NCI-H748 (cell line): Measurements from ENCODE around the gene SH3BGRL3.
A peak's percentile ranks its signal among the peaks of the same experiment; 100 is the strongest.
"Not testable (repeated sequence)": the region's sequence is repeated elsewhere in the genome, so short reads cannot be mapped to it uniquely, and the experiment has no call there.

Source experiments
- DNase-seq: peaks from one replicate; lab custom pipeline; 2025; ENCODE audit not compliant: unreplicated experiment; lab: John Stamatoyannopoulos, UW

The SH3BGRL3 gene

DNA sequence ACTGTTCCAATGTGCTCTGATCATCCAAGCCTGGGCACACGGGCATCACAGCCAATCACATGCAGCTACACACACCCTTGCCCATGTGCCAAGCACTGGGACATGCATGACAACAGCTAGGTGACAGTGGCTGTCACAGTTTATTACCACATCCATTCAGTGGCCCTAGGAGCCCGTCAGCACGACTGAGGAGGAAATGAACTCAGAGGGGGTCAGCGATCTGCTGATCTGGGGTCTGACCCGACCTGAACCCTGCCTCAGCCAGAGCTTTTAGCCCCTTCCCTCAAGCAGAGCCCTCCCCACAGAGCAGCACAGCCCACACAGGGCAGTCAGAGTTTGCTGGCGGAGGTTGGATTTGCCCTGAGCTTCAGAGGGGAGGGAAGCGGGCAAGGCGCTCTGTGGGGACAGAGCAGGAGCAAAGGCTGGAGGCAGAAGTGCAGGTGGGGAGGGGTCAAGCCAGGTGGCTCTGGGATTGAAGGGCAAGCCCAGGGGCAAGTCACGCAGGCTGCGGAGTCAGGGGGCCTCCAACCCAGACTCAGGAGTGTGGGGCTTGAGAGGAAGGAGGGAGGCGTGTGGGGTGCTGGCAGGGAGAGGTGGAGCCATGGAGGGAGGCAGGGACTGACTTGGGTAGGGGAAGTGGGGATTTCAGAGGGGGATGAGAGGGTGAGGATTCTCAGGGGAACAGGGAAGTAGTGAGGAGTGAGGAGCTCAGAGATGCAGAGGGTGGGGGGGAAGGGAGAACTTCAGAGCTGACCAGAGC, 10.4 kb downstream of the SH3BGRL3 start:
- no peak for DNase-seq

GRCh38 chr1:26290882-26291261, 11.0 kb downstream of the SH3BGRL3 start:
- no peak for DNase-seq

- no peak for DNase-seq
Observed at GRCh38 chr1:26291433-26291832, 11.5 kb downstream of the SH3BGRL3 start.

GRCh38 chr1:26291939-26292338, 12.1 kb downstream of the SH3BGRL3 start:
- DNase-seq, result no peak

- DNase-seq, result not testable (repeated sequence)
Observed at GRCh38 chr1:26292735-26293134, 12.8 kb downstream of the SH3BGRL3 start.

GRCh38 chr1:26293911-26294463, 14.1 kb downstream of the SH3BGRL3 start:
- DNase-seq, result no peak

DNA sequence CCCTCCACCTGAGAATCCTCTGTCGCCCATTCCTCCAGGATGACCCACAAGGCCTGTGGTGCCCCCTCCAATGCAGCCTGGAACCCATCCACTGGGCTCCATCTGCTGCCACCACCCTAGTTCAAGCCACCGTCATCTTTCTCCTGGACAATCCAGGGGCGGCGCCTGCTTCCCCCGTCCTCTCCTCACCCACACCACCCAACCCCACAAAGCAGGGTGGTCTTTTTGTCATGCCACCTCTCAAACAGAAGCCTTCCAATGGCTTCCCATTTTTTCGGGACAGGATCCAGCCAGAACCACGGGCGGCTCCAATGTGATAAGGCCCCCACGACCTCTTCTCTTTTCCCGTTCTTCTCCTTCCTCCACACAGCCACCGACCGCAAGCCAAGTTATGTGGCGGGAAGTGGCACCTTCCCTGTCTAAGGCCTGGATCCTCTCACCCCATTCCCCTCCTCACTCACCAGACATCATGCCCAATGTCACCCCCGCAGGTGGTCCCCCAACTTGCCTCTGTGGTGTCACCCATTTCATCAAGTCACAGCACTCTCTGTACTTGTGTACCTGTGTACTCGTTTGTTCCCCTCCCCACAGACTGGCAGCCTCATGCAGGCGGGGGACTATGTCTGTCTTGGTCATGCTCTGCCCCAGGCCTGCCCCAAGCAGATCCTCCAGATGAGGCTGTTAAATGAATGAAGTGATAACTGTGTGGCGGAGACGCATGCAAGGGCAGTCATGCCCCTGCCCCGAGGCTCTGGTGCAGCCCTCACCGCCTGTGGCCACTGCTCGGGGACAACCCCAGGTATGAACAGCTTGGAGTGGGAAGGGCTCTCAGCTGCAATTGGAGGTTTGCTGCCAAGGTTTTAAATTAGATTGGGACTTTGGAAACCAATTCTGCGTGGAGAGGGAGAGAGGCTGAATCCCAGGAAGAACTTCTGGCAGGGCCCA, 15.6 kb downstream of the SH3BGRL3 start:
- no peak for DNase-seq

GRCh38 chr1:26296340-26297056, 16.6 kb downstream of the SH3BGRL3 start:
- DNase-seq, result no peak

- no peak for DNase-seq
Observed at GRCh38 chr1:26297057-26297790, 17.3 kb downstream of the SH3BGRL3 start.

GRCh38 chr1:26297791-26298124, 17.9 kb downstream of the SH3BGRL3 start:
- DNase-seq, result no peak

GRCh38 chr1:26300578-26301275, 20.8 kb downstream of the SH3BGRL3 start:
- DNase-seq, result no peak

DNA sequence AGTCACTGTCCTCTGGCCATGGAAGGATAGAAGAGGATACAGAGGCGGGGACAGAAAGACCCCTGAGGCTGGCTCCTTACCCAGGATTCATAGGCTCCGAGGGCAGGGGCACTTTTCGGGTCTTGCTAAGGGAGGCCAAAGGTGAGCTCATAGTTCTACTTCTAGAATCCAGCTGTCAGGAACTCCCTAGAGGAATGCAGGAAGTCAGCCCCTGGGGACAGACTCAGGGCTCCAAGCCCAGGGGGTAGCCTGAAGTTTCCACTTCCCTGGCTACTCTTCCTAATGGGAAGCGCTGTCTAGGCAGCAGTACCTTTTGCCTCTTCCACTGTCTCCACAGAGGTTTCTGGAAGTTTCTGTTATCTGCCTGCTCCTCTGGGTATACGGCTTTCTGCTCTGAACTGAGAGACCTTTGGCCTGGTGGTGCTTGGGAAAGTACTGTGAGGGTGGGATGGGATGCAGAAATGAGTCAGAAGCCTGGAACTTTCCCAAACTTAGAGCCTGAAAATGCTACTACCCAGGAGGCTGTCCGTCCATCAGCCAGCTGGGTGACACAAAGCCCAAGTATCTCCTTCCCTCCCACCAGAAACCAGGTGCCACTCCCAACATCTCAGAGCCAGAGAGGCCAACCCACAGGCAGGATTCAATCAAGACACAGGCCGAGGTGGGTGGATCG, 23.0 kb downstream of the SH3BGRL3 start:
- no peak for DNase-seq

- no peak for DNase-seq
Observed at GRCh38 chr1:26305667-26306289, 25.9 kb downstream of the SH3BGRL3 start.

DNA sequence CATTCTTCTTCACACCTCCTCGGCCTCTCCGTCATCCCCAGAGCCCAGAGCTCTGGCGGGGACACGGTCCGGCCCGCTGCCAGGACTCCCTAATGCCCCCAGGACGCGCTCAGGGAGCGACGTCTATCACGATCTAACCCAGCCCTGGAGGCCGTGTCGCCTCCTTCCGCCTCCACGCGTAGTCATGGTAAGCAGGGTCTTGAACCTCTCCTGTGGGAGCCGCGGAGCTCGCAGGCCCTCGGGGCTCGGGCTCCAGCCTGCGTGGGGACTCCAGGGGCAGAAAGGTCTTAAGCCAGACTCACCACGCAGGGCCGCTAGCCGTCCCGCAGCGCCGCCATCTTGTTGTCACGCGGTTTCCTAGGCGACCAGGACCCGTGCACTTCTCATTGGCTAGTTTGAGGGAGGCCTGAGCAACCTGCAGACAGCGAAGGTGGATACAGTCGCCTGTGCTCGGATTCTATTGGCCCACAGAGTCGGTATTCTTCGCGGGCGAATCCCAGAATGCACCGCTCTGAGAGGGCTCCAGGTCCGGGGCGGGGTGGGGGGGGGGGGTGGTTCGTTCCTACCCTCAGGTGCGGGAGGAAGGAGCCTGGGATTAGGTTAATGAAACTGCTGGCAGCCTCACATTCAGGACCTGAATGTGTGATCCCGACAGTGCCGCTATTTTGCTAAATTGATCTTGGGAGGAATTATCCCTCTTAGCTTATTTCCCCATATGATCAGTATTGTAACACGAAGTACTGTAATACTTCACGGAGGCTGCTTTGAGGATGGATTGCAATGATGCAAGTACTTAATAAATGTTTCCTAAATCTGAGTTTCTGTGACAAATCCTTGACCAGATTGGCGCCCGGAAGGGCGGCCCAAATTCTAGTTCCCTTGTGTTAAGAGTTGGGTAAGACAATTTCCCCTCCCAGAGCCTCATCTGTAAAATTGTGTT, 26.7 kb downstream of the SH3BGRL3 start, which contains the start of gene UBXN11:
Gene UBXN11, minus strand, starts transcription at position 347 of the 940 bp plus-strand sequence. CDS start 3,753 bp downstream, outside the sequence.
- peak; percentile 96 for DNase-seq

DNA sequence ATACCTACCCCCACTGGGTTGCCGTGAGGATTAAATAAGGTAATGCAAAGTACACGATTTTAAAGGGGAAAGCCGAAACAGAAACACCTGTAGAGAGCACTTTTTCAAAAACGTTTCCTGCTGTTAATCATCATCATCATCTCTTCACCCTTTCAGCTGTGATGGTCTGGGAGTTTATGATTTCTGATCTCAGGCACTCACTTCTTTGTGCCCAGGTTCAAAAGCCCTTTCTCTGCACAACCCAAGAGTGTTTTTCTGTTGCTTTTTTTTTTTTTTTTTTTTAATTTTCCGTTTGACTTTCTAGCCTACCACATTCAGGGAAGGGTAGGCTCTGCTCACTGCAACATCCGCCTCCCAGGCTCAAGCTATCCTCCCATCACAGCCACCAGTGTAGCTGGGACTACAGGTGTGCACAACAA, 27.5 kb downstream of the SH3BGRL3 start:
- DNase-seq, result no peak

DNA sequence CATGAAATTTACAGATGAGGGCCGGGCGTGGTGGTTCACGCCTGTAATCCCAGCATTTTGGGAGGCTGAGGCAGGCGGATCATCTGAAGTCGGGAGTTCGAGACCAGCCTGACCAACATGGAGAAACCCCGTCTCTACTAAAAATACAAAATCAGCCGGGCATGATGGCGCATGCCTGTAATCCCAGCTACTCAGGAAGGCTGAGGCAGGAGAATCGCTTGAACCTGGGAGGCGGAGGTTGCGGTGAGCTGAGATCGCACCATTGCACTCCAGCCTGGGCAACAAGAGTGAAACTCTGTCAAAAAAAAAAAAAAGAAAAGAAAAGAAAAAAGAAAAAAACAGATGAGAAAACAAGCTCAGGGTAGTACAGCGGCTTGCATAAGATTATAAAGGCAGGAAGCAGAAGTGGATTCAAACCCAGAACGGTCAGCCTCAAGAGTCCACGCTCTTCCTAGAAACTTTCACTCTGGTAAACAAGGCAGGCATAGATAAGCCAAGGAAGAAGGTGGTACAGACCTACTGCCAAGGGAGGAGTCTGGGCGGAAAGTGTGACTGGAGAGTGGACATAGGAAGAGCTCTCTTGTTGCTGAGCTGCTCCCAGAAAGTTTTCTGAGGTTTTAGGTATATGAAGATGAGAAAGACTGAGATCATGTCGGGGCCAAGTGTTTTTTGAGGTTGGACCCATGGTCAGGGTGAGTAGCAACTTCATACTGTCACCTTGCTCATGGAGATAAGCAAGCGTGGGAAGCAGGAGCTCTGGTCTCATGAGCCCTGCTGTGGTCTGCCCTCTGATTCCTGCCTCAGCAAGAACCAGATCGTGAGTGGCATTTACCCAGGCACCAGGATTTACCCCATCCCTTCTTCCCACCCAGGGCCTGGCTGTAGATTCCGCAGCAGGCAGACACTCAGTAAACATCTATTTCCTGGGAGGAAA, 28.3 kb downstream of the SH3BGRL3 start:
- DNase-seq, result not testable (repeated sequence)

GRCh38 chr1:26314501-26314900, 34.6 kb downstream of the SH3BGRL3 start:
- DNase-seq, result no peak
